Stimulated activated CD4-positive, alpha-beta T cell treated with anti-CD3 and anti-CD28 coated beads, Interleukin-15, amount 100 ng/mL, for 48 hours (primary cell): ENCODE results near the gene EGLN1.

ENCODE experiments used
- DNase-seq, 2 donors: peaks; one replicate each; pipeline ENCODE4 v3.0.0-alpha.2; 2020; ENCODE audit warnings: low read depth in 2 of 2

Gene EGLN1

DNA sequence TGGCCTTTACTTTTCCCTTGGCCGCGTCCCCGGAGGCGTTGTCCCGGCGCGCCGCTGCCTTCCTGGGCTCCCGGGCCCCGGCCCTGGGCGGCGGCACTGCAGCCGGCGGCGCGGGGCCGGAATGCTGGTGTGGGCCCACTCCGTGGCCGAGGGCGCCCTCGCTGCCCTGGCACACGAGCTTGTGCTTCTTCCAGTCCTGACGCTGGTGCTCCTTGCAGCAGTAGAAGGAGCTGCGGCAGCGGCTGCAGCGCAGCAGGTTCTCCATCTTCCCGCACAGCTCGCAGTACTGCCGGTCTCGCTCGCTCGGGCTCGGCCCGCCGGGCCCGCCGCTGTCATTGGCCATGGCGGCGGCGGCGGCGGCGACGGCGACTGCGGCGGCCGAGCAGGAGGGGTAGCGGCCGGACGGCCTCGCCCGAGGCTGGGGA, 529 bp downstream of the EGLN1 start:
- DNase-seq, result peak in 1 of 2 donors; percentile 10

DNA sequence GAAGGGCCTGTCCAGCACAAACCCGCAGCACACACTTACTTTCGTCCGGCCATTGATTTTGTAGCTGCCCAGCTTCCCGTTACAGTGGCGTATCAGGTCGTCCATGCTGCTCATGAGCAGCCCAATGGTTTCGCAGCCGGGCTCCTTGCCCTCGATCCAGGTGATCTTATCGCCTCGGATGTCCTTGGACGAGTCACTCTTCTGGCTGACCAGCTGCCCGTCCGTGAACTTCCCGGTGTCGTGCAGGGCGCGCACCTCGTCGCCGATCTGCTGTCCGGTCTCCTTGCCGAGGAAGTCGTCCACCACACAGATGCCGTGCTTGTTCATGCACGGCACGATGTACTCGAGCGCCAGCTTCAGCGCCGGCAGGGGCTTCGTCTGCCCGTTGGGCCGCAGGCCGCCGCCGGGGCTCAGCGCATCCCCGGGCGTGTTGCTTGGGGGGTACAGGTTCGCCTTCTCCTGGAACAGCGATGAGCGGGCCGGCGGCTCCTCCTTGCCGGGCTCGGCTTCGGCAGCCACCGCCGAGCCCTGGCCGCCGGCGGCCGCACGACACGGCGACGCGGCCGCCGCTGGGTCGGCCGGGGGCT, 1.0 kb downstream of the EGLN1 start:
- peak; percentile 9 to 14 for DNase-seq

DNA sequence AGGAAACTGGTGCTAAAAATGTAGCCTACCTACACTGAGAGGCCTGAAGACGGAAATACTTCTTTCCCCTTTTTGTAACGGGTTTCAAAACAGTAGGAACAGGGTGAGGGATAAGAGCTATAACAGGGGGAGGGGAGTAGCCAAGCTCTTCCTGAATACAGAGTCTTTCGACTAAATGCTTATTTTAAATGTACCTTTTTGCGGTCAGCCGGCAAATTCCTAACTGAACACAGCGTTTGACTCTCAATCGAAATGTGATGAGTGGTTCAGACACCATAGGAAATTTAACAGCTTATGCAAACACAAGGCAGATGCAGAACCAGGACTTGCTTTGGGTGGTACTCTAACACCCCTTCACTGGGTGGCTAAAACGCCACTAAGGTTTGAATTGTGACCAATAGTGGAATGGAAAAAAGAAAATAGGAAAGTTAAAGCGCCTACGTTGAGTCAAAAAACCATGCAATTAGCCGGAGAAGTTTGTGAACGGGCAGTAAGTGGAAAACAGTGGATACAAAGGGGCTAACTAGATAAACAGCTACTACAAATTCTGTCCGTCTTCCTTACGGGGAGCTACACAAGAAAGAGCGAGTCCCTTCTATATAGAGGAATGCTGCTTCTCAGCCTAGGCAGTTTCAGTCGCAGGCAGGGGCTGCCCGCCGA, 1.7 kb downstream of the EGLN1 start:
- DNase-seq, result no peak

DNA sequence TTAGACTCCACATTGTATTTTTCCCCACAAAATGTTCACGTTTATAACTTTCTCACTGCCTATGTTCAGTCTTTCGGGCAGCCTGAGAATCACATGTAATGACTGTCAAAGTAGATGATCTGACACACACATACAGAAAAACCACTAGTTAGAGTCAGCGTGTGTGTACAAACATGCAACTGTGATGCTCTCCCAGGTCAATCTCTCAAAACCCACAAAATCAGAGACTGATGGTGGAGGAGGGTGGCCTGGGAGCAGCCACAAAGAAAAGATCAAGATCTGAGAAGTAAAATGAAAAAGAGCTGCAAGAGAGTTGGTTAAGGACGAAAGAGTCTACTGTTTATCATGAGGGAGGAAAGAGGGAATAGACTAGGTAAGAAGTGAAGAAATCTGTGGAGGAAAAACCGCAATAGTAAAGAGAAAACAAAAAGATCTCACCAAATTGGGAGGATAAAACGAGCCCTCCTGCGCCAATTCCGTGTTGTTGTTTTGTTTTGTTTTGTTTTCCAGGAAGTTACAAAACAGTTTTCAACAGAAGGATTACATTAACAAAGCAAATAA, 2.3 kb downstream of the EGLN1 start:
- no peak for DNase-seq

DNA sequence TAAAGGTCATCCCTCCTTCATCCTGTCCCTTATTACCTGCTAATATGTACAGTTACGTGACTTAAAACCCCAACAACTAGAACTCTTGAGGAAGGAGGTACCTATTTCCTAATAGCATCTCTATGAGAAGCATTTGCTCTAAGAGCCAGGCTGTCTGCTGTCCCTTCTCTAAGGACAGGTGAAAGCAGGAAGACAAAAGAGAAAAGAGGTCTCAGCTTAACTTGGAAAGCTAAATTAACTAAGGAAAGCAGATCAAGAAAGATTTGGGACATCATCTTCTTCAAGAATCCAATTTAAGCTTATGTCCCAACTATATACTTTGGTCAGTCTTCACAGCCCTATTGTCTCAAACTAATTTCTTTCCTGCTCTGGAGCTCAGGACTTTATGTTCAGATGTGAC, 2.9 kb downstream of the EGLN1 start:
- DNase-seq, result no peak

DNA sequence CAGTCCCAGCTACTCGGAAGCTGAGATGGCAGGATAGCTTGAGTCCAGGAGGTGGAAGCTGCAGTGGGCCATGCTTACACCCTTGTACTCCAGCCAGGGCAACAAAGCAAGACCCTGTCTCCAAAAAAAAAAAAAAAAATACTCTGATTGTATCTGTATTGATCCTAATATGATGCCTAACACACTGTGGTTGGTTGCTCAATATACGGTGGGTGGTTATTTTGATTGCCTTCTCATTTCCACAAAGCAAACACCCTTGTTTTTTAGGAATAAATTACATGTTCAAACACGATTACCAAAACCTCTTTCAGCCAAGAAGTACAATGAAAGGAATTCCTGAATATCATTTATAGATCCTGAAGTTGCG, 3.4 kb downstream of the EGLN1 start:
- DNase-seq, result no peak

DNA sequence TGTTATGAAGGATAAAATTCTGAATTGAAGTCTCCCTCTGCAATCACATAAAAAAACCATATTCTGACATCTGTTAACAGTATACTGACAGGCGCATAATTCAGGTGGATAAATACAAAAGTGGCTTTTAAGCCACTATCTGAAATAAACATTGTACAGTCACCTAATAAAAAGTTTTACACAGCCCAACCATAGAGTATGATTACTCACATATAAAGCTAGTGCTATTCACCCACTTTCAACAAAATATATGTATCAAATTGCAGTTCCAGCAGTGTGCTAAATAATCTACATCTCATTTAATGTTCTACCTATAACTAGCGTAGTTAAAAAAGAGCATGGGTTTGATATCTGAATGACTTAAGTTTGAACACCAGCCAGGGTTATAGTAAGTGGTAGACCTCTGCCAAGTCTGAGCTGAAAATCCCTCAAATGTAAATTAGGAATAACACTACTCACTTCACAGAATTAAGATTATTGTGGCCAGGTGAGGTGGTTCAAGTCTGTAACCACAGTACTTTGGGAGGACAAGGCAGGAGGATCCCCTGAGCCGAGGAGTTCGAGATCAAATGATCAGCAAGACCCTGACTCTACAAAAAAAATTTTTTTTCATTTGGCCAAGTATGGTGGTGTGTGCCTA, 3.9 kb downstream of the EGLN1 start:
- DNase-seq, result no peak

DNA sequence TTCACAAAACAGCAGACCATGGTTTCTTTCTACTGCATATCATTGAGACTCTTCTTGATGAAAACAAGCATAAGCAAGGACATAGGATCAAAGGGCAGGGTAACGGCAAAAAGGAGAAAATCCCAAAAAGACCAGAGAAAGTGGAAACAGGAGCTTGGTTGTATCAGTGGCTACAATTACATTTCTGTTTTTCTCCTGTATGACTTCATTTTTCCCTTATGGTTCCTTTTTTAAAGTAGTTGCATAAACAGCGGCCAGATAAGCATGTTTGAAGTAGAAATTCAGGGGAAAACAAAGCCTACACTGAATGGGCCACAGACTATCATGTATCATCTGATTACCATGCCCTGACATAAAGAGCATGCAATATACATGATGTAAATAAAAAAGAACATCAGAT, 4.6 kb downstream of the EGLN1 start:
- no peak for DNase-seq

DNA sequence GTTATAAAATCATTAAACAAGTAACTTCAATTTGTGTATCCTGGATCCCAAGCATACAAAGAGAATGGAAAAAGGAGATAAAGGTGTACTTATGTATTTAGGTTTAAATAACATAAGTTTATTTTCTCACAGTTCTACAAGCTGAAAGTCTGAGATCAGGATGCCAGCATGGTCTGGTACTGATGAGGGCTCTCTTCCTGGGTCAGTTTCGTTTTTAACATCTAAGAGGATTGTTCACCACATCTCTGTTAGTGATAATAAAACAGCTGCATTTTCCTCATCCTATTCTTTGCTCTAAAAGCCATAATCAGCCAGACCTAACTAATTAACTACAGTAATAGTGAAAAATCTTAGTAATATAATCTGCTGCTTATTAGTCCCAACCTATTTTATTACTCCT, 5.2 kb downstream of the EGLN1 start:
- no peak for DNase-seq

DNA sequence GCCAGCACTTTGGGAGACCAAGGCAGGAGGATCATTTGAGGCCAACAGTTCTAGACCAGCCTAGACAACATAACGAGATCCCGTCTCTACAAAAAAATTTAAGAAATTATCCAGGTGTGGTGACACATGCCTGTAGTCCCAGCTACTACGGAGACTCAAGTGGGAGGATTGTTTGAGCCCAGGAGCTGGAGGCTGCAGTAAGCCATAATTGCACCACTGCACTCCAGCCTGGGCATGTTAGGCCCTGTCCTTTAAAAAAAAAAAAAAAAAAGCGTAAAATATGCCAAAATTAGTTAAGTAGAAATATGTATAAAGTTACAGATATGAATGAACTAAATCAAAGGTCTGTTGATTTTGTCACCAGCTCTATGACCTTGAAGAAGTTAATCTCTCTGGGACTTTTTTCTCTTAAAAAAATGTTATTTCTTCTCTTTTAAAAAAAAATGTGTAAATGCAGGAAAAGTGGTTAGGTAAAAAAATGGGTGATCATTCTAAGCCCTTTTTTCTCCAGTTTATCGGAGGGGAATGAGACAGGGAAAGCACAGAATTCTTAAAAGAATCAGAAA, 7.0 kb downstream of the EGLN1 start:
- DNase-seq, result no peak

DNA sequence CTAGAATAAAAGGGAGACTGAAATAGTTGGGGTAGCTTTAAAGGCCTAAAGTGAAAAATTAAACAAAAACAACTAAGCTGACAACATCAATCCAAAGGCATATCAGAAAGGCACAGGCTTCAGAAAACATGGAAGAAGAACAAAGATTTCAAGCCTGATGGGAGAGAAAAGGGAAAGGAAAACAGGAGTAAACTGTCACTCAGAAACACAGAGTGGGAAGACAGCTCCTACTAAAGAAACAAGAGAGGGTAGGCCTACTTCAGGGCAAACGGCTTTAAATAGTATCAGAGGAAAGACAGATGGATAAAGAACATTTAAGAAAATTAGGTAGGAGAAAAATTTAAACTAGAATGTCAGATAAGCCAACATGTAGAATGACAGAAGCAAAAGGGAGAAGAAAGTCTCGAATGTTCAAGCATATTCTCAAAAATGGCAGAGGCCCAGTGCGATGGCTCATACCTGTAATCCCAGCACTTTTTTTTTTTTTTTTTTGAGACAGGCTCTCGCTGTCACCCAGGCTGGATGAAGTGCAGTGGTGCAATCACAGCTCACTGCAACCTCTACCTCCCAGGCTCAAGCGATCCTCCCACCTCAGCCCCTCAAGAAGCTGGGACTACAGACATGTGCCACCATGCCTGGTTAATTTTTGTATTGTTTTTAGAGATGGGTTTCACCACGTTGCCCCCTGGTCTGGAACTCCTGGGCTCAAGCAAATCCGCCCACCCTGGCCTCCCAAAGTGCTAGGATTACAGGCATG, 7.6 kb downstream of the EGLN1 start:
- no peak for DNase-seq

DNA sequence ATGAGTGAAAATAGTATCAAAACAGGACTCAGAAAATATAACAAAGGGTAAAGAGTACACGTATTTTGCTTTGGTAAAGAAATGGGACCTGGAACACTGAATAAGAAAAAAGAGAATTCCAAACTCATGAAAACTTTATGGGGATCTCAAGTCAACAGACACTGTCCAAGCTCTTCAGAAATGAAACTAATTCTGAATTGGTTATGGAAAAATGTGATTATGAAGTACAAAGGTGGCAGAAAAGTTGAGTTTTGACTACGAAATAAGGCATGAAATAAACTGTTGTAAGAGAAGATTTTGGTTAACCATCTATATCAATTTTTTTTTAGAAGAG, 8.4 kb downstream of the EGLN1 start:
- no peak for DNase-seq

DNA sequence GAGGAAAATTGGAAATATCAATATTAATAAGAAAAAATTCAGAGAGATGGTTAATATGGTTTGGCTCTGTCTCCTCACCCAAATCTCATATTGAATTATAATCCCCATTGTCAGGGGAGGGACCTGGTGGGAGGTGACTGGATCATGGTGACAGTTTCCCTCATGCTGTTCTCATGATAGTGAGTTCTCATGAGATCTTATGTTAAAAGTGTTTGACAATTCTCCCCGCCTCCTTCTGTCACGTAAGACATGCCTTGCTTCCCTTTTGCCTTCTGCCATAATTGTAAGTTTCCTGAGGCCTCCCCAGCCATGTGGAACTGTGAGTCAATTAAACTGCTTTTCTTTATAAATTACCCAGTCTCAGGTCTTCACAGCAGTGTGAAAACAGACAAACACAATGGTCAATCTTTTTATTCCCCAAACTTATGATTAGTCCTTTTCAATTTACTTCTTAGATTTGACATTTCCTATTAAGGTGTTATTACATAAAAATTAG, 11.0 kb downstream of the EGLN1 start:
- DNase-seq, result no peak

DNA sequence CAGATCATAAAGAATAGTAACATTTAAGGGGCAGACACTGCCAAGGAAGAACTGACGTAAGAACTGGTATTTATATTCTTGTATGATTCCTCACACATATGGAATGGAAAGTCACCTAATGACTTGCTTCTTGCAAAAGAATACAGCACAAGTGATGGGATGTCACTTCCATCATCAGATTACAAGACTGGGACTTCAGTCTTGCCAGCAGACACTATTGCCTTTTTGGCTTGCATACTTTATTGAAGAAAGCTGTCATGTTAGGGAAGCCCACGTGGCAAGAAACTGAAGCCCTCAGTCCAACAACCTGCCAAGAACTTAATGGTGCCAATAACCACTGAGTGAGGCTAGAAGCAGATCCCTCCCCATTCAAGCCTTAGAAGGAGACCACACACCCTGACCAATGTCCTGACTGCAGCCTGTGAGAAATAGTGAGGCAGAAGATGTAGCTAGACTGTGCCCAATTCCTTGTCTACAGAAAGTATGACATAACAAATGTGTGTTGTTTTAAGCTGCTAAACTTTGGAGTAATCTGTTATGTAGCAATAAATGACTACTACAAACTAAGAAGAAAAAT, 12.0 kb downstream of the EGLN1 start:
- DNase-seq, result no peak

DNA sequence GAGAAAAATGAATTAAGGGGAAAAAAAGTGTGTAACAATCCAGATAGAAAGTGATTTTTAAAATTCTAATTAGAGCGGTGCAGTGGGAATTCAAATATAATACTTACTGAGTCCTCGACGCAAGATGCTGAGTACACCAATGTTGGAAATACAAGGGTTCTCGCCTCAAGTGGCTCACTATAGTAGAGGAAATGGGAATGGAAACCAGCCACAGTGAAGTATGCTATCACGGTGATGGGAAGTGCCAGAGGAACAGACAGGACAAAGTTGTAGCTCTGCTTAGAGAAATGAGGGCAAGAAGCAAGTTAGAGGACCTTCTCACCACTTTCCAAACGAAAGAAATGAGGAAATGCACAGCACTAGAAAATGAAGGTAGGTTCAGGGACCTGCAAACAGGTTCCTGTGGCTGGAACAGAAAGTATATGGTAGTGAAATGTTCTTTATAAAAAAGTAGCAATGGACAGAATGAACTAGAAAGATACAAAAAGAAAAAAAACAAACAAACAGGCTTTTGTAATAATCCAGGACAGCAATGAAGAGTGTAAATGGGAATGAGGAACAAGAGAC, 13.5 kb downstream of the EGLN1 start:
- no peak for DNase-seq

DNA sequence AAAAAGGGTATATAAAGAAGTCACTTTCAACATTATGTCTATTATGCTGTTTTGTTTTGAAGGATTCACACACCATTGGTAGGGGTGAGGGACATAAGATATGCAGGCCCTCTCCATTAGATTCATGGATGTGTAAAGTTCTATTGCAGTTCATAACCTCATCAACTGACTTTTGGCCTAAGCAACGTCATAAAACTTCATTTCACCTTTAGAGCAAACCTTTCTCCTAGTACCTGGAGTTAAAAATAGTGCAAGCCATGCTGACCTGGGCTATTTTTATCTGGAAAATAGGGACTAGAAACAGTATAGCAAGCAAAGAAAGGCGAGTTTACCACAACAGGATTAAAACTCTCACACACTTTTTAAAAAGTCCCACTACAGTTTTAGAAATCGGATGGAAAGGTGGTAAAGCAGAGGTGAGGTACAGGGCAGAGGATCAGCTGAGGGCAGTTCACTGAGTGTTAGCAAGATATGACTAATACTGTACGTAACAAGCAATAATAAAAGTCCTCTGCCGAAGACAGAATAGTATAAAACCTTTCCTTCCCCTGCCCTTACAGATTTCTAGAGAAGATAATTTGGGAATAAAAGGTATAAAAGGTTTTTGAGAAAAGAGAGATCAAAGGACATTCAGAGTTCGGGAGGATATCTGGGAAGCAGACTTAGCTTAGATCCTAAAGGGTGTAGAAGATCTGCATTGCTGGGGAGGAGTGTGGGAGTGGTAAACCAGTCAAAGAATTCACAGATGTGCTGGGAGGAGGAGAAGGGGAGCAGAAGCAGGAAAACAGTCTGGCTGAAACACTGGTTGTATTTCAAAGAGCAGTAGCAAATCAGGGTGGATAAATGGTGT, 14.3 kb downstream of the EGLN1 start:
- no peak for DNase-seq

DNA sequence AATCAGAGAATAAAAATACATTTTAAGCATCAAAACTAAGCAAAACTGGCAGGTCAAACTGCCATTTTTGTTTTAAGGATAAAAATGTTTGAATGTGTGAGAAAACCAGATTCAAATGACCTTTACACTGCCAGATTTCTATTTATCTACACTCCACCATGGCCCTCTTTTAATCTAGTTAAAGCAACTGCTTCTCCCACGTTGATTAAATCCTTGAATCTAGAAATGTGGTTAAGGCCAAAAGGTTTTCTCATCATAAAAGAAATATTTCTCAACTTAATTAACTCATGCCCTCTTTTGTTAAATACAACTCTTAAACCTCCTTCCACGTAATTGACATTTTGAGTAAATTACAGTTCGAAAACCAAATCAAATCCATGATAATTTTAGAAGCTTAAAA, 15.0 kb downstream of the EGLN1 start:
- DNase-seq, result no peak

DNA sequence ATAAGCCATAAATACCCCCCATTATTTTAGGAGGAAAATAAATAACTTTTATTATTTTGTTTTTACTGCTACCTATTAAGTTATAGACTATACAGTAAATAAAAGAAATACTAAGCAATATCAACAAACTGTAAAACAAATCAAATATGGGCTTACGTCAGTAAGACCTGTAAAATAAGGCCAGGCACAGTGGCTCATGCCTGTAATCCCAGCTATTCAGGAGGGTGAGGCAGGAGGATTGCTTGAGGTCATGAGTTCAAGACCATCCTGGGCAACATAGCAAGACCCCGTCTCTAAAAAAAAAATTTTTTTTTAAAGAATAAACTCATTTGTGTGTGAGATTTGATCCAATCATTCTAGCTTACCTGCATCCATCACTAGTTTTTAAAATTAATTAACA, 17.8 kb downstream of the EGLN1 start:
- no peak for DNase-seq

DNA sequence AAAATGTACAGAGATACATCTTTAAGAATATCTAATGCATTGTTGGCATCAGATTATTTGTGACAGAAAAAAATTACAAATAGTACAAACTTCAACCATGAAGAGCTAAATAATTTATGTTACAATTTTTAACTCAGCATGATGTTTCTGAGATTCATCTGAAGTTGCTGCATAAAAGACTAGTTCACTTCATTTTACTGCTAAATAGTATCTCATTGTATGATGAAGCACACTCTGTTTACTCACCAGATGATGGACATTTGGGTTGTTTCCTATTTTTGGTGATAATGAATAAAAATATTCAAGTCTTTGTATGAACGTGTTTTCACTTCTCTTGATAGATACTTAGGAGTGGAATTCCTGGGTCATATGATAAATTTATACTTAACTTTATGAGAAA, 20.6 kb downstream of the EGLN1 start:
- DNase-seq, result no peak

DNA sequence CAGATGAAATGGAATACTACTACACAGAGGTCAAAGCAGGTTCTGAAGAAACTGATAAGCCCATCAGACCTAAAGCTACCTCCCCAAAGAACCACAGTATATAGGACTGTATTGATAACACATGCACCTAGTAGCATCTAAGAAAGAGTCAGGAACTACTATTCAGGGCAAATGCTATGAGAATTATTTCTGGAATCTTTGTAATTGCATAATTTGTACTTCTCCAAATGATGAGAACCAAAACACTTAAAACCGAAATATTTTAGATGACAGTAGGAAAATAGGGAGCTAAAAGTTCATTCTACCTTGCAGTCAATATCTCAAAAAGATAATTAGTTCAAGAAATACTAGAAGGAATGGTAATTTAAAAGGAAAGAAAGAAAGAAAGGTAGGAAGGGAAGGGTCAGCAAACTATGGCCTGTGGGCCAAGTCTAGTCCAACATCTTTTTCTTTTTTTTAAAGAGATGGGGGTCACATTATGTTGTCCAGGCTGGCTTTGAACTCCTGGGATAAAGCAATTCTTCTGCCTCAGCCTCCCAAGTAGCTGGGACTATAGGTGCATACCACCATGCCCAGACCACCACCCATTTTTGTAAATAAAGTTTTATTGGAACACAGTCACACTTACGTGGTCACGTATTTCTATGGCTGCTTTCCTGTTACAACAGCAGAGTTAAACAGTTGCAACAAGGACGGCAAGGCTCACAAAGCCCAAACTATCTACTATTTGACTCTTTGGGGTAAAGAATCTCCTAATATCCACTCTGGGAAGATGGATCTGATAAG, 24.0 kb downstream of the EGLN1 start:
- no peak for DNase-seq
